Nephron progenitor cell (in vitro differentiated cells): ENCODE results near the gene ALDH3A2.

Experiments
- DNase-seq: peaks from one replicate; pipeline ENCODE4 v3.0.0; 2021
- H3K27ac Mint-ChIP-seq: 2 replicates; pipeline ENCODE4 v1.8.0; 2021; ENCODE audit warnings: mild to moderate bottlenecking, moderate library complexity, mixed read lengths
- H3K27me3 Mint-ChIP-seq: 2 replicates; pipeline ENCODE4 v1.8.0; 2021; ENCODE audit warnings: mild to moderate bottlenecking, low read depth, mixed read lengths; ENCODE audit not compliant: poor library complexity
- H3K36me3 Mint-ChIP-seq: 2 replicates; pipeline ENCODE4 v1.8.0; 2021; ENCODE audit warnings: low read depth, mixed read lengths
- H3K4me1 Mint-ChIP-seq: 2 replicates; pipeline ENCODE4 v1.8.0; 2021; ENCODE audit warnings: mixed read lengths
- H3K4me3 Mint-ChIP-seq: 2 replicates; pipeline ENCODE4 v1.8.0; 2021; ENCODE audit warnings: mild to moderate bottlenecking, moderate library complexity, mixed read lengths
- H3K9me3 Mint-ChIP-seq: 2 replicates; pipeline ENCODE4 v1.8.0; 2021; ENCODE audit warnings: mild to moderate bottlenecking, moderate library complexity, mixed read lengths
- CTCF ChIP-seq: fragments of 200-600 bp; sonication (generic); IDR thresholded peaks from 2 replicates; pipeline ENCODE4 v1.5.0; 2021; ENCODE audit warnings: antibody characterized with exemption

ALDH3A2 gene

GRCh38 chr17:19619705-19620325 is 28.7 kb upstream of the ALDH3A2 start:
- Mint-ChIP-seq H3K36me3 (peaks cover 20% of the 10 kb centered on the region), H3K27me3 (no peaks in the 10 kb centered on the region), H3K9me3 (peaks cover 52% of the 10 kb centered on the region), H3K4me3 (no peak overlapping the region), H3K4me1 (no peaks in the 10 kb centered on the region), H3K27ac (no peak overlapping the region)
- DNase-seq, result no peak
- TF ChIP-seq CTCF, result no peak

DNA sequence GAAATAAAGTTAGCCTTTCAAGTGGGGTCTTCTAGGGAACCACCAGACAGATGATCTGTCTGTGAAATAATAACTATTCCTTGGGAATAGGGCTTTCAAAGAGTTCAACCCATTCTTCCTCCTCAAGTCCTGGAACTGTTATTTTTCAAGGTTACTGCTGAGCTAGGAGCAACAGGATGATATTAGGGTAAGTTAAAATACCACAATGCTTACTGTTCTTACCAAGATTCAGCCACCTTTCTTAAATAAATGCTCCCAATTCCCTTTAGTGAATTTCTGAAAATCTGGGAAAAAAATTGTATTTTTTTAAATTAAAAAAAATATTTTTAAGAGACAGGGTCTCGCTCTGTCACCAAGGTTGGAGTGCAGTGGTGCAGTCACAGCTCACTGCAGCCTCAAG is 26.9 kb upstream of the ALDH3A2 start:
- H3K4me1 Mint-ChIP-seq, result no peaks in the 10 kb centered on the region
- H3K27ac Mint-ChIP-seq, result no peak overlapping the region
- TF ChIP-seq CTCF, result no peak
- peaks cover 56% of the 10 kb centered on the region for H3K9me3 Mint-ChIP-seq
- peaks cover 20% of the 10 kb centered on the region for H3K36me3 Mint-ChIP-seq
- H3K27me3 Mint-ChIP-seq, result no peaks in the 10 kb centered on the region
- DNase-seq, result no peak
- no peak overlapping the region for H3K4me3 Mint-ChIP-seq

- H3K9me3 Mint-ChIP-seq, result peaks cover 29% of the 10 kb centered on the region
- no peak for DNase-seq
- no peaks in the 10 kb centered on the region for H3K4me1 Mint-ChIP-seq
- no peak overlapping the region for H3K4me3 Mint-ChIP-seq
- no peak for TF ChIP-seq CTCF
- H3K27me3 Mint-ChIP-seq, result peaks cover under 1% of the 10 kb centered on the region
- H3K36me3 Mint-ChIP-seq, result no peaks in the 10 kb centered on the region
- H3K27ac Mint-ChIP-seq, result no peak overlapping the region
Measured at GRCh38 chr17:19626079-19626478, 22.5 kb upstream of the ALDH3A2 start.

DNA sequence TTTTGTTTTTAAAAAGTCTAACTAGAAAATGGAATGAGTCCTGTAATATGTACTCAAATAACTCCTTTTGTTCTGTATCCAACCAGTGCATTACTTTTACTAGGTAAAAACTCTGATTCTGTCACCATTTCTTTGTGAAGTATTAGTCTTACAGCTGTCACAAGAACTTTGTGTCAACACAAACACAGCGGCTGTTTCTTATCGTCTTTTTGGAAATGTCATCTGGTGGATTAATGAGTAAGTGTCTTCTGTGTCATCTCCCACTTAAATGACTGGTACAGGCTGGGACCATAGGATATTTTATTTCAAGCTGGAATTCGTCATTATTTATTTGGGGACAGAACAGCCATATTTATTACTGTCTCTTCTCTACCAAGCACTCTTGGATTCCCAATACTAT is 19.1 kb upstream of the ALDH3A2 start:
- no peak overlapping the region for H3K27ac Mint-ChIP-seq
- no peak for TF ChIP-seq CTCF
- peaks cover 4% of the 10 kb centered on the region for H3K27me3 Mint-ChIP-seq
- H3K9me3 Mint-ChIP-seq, result peaks cover 19% of the 10 kb centered on the region
- no peak overlapping the region for H3K4me3 Mint-ChIP-seq
- no peak for DNase-seq
- H3K4me1 Mint-ChIP-seq, result no peaks in the 10 kb centered on the region
- no peaks in the 10 kb centered on the region for H3K36me3 Mint-ChIP-seq

DNA sequence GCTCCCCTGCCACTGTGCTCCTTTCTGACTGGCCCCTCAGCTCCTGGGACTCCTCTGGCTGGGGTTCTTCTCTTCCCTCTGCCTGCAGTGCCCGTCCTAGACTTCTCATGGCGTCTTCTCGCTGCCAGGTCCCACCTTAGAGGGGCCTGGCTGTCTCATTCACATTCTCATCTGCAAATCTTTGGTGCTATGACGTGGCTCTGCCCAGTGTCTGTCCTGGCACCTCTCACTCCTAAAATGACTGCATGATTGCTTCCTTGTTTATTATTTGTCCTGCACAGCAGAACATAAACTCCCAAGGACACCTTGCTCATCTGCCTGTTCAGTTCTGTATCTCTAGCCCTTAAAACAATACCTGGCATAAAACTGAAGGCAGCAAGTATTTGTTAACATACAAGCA is 18.5 kb upstream of the ALDH3A2 start:
- peaks cover 5% of the 10 kb centered on the region for H3K27me3 Mint-ChIP-seq
- no peak for DNase-seq
- no peaks in the 10 kb centered on the region for H3K4me1 Mint-ChIP-seq
- H3K4me3 Mint-ChIP-seq, result no peak overlapping the region
- no peak for TF ChIP-seq CTCF
- H3K27ac Mint-ChIP-seq, result no peak overlapping the region
- H3K9me3 Mint-ChIP-seq, result peaks cover 19% of the 10 kb centered on the region
- no peaks in the 10 kb centered on the region for H3K36me3 Mint-ChIP-seq

DNA sequence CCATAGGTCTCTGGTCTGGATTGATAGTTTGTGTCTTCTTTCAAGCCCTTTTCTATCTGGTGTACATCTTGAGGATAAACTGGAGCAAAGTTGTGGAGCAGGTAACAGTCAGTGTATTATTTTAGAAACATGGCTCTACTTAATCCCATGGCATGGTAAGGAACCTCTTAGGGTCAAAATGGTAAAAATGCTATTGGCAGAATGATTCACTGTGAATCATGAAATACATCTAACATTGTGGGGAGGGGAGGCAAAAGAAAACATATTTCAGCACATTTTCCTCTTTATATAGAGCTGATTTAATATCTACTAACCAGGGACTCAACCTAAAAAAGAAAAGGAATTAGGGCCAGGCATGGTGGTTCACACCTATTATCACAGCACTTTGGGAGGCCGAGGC is 17.9 kb upstream of the ALDH3A2 start:
- no peaks in the 10 kb centered on the region for H3K4me1 Mint-ChIP-seq
- H3K4me3 Mint-ChIP-seq, result no peak overlapping the region

More for the DNA sequence above, 17.9 kb upstream of the ALDH3A2 start:
- no peaks in the 10 kb centered on the region for H3K36me3 Mint-ChIP-seq
- peaks cover 19% of the 10 kb centered on the region for H3K9me3 Mint-ChIP-seq
- H3K27me3 Mint-ChIP-seq, result peaks cover 9% of the 10 kb centered on the region
- no peak overlapping the region for H3K27ac Mint-ChIP-seq
- no peak for TF ChIP-seq CTCF
- no peak for DNase-seq
